HEK293 (cell line): Measurements from ENCODE around the gene WASF3.

Source experiments
- SALL2 ChIP-seq: fragments of 450-650 bp; formaldehyde crosslinking; IDR thresholded peaks from 2 replicates; pipeline ENCODE4 v1.5.0; 2017; ENCODE audit warnings: missing biosample characterization, mild to moderate bottlenecking, missing genetic modification characterization, borderline replicate concordance
- TCF7L2 ChIP-seq: IDR thresholded peaks from 2 replicates; pipeline ENCODE4 v1.6.1; 2011; ENCODE audit warnings: low read depth, mild to moderate bottlenecking, inconsistent platforms, low read length, moderate library complexity, borderline replicate concordance
- ZNF274 ChIP-seq, 2 experiments: fragments of 200-500 bp in 1 of 2; fragments of 450-650 bp in 1 of 2; sonication (Bioruptor generic) in 1 of 2; formaldehyde crosslinking in 1 of 2; IDR thresholded peaks; 2 replicates each; pipeline versions ENCODE4 v1.5.1 to v1.6.1; 2014 to 2016; ENCODE audit warnings: borderline replicate concordance in 1 of 2, inconsistent platforms in 1 of 2, low read length in 1 of 2, missing biosample characterization in 1 of 2, missing genetic modification characterization in 1 of 2
- ZNF623 ChIP-seq: fragments of 450-650 bp; formaldehyde crosslinking; IDR thresholded peaks from 2 replicates; pipeline ENCODE4 v1.5.1; 2016; ENCODE audit warnings: missing biosample characterization, missing genetic modification characterization
- ZNF624 ChIP-seq: fragments of 450-650 bp; formaldehyde crosslinking; IDR thresholded peaks from 2 replicates; pipeline ENCODE4 v1.5.1; 2017; ENCODE audit warnings: missing biosample characterization, missing genetic modification characterization
- ZNF654 ChIP-seq: fragments of 450-650 bp; formaldehyde crosslinking; IDR thresholded peaks from 2 replicates; pipeline ENCODE4 v1.5.1; 2016; ENCODE audit warnings: low read depth, missing biosample characterization, missing genetic modification characterization
- ZNF747 ChIP-seq: fragments of 450-650 bp; formaldehyde crosslinking; IDR thresholded peaks from 2 replicates; pipeline ENCODE4 v1.5.1; 2016; ENCODE audit warnings: missing biosample characterization, missing genetic modification characterization
- TF ChIP-seq, protein P1 (sequence below): fragments of 450-650 bp; formaldehyde crosslinking; conservative IDR thresholded peaks from 2 replicates; pipeline ENCODE4 v1.5.1; 2016; ENCODE audit warnings: low read depth, missing biosample characterization, missing genetic modification characterization
- TF ChIP-seq, protein P2 (sequence below): fragments of 450-650 bp; formaldehyde crosslinking; IDR thresholded peaks from 2 replicates; pipeline ENCODE4 v1.5.1; 2016; ENCODE audit warnings: missing biosample characterization, missing genetic modification characterization
- TF ChIP-seq, protein P3 (sequence below): fragments of 450-650 bp; IDR thresholded peaks from 2 replicates; pipeline ENCODE4 v1.5.1; 2018; ENCODE audit warnings: missing biosample characterization, mild to moderate bottlenecking, missing genetic modification characterization
- TF ChIP-seq, protein P4 (sequence below): fragments of 450-650 bp; formaldehyde crosslinking; IDR thresholded peaks from 2 replicates; pipeline ENCODE4 v1.5.1; 2016; ENCODE audit warnings: missing biosample characterization, missing genetic modification characterization
- TF ChIP-seq, protein P5 (sequence below): fragments of 450-650 bp; formaldehyde crosslinking; IDR thresholded peaks from 2 replicates; pipeline ENCODE4 v1.5.1; 2016; ENCODE audit warnings: missing biosample characterization, missing genetic modification characterization

GRCh38 chr13:26541678-26542568 is 15.6 kb upstream of the WASF3 start:
- TF ChIP-seq ZNF274 (IDR thresholded peaks at IDR 0.05; ENCODE audit: low read length) (no peak), ZNF274 (tag by site-specific recombination; IDR thresholded peaks at IDR 0.05; ENCODE audit: borderline replicate concordance) (no peak), ZNF654 (tag by site-specific recombination) (no peak), ZNF747 (no peak), ZNF624 (tag by site-specific recombination) (no peak), ZNF623 (tag by site-specific recombination) (no peak), SALL2 (tag by site-specific recombination) (no peak), TCF7L2 (no peak)
- TF ChIP-seq, protein P1, sequence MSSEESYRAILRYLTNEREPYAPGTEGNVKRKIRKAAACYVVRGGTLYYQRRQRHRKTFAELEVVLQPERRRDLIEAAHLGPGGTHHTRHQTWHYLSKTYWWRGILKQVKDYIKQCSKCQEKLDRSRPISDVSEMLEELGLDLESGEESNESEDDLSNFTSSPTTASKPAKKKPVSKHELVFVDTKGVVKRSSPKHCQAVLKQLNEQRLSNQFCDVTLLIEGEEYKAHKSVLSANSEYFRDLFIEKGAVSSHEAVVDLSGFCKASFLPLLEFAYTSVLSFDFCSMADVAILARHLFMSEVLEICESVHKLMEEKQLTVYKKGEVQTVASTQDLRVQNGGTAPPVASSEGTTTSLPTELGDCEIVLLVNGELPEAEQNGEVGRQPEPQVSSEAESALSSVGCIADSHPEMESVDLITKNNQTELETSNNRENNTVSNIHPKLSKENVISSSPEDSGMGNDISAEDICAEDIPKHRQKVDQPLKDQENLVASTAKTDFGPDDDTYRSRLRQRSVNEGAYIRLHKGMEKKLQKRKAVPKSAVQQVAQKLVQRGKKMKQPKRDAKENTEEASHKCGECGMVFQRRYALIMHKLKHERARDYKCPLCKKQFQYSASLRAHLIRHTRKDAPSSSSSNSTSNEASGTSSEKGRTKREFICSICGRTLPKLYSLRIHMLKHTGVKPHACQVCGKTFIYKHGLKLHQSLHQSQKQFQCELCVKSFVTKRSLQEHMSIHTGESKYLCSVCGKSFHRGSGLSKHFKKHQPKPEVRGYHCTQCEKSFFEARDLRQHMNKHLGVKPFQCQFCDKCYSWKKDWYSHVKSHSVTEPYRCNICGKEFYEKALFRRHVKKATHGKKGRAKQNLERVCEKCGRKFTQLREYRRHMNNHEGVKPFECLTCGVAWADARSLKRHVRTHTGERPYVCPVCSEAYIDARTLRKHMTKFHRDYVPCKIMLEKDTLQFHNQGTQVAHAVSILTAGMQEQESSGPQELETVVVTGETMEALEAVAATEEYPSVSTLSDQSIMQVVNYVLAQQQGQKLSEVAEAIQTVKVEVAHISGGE (tag by site-specific recombination) = no peak
- TF ChIP-seq, protein P2, sequence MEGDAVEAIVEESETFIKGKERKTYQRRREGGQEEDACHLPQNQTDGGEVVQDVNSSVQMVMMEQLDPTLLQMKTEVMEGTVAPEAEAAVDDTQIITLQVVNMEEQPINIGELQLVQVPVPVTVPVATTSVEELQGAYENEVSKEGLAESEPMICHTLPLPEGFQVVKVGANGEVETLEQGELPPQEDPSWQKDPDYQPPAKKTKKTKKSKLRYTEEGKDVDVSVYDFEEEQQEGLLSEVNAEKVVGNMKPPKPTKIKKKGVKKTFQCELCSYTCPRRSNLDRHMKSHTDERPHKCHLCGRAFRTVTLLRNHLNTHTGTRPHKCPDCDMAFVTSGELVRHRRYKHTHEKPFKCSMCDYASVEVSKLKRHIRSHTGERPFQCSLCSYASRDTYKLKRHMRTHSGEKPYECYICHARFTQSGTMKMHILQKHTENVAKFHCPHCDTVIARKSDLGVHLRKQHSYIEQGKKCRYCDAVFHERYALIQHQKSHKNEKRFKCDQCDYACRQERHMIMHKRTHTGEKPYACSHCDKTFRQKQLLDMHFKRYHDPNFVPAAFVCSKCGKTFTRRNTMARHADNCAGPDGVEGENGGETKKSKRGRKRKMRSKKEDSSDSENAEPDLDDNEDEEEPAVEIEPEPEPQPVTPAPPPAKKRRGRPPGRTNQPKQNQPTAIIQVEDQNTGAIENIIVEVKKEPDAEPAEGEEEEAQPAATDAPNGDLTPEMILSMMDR (tag by site-specific recombination) = no peak
- TF ChIP-seq, protein P3, sequence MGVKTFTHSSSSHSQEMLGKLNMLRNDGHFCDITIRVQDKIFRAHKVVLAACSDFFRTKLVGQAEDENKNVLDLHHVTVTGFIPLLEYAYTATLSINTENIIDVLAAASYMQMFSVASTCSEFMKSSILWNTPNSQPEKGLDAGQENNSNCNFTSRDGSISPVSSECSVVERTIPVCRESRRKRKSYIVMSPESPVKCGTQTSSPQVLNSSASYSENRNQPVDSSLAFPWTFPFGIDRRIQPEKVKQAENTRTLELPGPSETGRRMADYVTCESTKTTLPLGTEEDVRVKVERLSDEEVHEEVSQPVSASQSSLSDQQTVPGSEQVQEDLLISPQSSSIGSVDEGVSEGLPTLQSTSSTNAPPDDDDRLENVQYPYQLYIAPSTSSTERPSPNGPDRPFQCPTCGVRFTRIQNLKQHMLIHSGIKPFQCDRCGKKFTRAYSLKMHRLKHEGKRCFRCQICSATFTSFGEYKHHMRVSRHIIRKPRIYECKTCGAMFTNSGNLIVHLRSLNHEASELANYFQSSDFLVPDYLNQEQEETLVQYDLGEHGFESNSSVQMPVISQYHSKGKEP (tag by site-specific recombination) = no peak
- TF ChIP-seq, protein P4, sequence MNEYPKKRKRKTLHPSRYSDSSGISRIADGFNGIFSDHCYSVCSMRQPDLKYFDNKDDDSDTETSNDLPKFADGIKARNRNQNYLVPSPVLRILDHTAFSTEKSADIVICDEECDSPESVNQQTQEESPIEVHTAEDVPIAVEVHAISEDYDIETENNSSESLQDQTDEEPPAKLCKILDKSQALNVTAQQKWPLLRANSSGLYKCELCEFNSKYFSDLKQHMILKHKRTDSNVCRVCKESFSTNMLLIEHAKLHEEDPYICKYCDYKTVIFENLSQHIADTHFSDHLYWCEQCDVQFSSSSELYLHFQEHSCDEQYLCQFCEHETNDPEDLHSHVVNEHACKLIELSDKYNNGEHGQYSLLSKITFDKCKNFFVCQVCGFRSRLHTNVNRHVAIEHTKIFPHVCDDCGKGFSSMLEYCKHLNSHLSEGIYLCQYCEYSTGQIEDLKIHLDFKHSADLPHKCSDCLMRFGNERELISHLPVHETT (tag by site-specific recombination) = no peak
- TF ChIP-seq, protein P5, sequence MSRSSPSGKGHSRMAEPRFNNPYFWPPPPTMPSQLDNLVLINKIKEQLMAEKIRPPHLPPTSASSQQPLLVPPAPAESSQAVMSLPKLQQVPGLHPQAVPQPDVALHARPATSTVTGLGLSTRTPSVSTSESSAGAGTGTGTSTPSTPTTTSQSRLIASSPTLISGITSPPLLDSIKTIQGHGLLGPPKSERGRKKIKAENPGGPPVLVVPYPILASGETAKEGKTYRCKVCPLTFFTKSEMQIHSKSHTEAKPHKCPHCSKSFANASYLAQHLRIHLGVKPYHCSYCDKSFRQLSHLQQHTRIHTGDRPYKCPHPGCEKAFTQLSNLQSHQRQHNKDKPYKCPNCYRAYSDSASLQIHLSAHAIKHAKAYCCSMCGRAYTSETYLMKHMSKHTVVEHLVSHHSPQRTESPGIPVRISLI = no peak
